ENCODE results near the gene OXGR1. TPM values are rescaled to one million over a fixed set of nuclear protein-coding genes. Genes with fewer than 3 reads are reported as not detected.
A peak's percentile ranks its signal among the peaks of the same experiment; 100 is the strongest.
"Not testable (repeated sequence)": the region's sequence is repeated elsewhere in the genome, so short reads cannot be mapped to it uniquely, and the experiment has no call there.

The OXGR1 gene
- total RNA-seq, 1 experiment from 2014 or later, result not detected

DNA sequence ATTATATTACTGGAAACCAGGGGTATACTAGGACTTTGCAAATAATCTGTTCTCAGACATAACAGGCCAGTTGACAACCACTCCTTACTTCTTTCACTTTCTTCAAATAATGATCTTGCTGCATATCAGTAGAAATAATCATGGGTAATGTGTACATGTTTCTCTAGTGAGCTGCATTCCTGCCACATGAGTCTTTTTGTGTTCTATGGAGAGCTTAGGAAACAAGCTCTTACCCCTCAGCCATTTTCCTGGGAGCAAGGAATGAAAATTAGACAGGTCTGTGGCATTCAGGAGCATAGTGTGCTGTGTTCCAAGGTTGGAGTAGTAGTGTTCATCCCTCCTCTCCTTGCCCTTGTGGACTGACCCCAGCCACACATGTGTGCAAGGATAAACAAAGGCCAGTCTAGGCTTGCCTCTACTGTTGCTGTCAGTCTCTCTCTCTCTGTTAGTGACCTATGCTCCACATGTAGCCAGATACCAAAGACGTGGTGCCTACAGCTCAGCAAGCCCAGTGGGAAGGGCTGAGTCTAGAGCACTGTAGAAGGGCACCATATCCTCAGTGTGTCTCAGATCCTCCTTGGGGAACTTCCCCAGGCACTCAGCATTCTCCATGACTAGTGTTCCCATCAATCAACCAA is 11.5 kb upstream of the OXGR1 start:
- no peak for DNase-seq (ENCODE audit: low spot score)

DNA sequence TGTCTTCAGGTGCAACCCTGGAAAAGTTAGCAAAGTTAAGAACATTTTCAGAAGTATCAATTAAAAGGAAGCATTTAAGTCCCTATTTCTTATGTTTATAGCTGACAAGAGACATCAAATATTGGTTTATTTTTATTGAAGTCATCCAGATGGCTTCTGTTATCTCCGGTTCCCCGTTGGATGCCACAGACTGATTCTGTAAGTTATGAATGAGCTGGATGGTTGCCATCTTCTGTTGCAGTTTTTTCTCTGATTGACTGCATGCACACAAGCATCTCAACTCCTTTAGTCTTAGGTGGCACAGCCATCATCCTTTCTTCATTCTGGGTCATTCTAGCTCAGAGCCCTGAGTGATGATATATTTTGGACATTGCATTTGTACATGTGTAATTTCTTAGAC is 10.6 kb upstream of the OXGR1 start:
- DNase-seq (ENCODE audit: low spot score), result no peak

DNA sequence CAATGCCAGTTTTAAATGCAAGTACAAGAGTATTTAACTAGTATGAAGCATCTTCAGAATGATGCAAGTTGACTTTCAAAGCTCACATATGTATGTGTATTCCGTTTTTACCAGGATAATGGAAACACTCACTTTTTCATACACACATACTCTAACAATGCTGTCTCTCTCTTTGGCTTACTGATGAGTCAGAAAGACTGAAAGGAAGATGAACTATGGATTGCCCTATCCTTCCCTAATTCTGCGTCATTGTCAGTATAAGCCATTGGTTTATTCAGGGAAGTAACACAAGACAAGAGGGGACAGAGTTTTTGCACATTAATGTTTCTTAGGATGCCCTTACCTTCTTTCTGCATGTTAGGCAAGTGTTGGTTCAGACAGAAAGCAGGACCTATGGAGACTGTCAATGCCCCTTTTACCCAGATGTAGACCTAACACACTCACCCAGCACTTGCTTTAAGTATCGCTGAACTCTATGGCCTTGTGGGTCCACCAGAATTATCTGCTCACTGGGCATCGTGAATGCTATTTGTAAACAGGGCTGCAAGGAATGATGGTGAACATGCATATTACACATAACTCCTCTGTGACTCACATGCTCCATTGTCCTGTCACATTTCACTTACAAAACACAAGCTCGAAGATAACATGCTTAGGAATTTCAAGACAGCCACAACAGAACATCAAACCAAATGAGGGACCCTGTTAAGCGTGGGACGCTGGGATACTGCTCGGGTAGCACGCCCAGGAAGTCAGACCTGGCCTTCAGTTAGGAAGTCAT is 10.0 kb upstream of the OXGR1 start:
- no peak for DNase-seq (ENCODE audit: low spot score)

DNA sequence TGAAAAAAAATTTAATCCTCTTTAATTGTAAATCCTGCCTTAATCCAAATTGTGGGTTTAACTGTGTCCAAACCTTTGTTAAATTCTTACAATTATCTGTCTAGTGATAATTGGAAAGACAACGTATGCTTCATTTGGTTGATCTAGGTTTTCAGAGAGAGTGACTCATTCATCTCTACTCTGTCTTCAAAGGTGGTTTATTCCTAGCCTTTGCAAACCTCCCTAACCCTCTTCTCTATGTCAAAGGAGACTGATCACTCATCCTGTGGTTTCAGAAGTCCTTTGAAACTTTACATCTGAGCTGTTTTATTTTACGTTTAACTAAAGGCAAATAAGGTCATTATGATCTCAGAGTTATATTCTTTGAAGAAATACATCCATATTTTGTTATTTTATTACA is 8.8 kb upstream of the OXGR1 start:
- no peak for DNase-seq (ENCODE audit: low spot score)

DNA sequence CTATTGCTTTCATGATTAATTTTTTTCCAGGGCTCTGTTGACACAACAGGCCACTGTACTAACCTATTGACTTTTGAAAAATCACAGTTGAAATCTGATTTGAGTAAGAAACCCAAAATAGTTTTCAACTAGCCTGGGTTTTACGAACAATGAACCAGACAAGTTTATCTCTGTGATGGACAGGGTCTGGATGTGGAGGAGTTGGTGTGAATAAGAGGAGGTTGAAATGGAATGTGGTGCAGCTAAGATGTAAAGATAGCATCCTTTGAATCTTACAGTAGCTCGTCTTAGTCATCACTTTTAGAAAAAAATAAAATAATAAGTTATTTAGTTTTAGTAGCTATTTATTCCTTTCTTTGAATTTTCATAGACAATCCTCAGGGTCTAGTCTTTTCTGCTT is 8.3 kb upstream of the OXGR1 start:
- no peak for DNase-seq (ENCODE audit: low spot score)

DNA sequence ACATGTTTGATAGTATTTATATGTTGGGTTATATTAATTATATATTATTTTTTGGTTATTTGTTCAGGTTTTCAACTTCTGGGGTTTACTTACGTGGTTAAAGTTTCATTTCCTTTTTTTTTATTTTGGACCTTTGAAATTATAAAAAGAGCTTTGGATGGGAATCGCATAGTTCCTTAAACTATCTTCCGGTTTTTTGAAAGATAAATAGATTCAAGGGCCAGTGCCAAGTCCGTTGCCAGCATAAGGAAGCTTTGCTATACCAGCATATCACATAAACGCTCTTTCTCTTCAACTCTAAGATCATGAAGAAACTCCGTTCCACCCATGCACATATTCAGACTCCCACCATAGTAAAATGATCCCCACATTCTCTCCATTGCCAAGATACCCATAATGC is 7.4 kb upstream of the OXGR1 start:
- no peak for DNase-seq (ENCODE audit: low spot score)

DNA sequence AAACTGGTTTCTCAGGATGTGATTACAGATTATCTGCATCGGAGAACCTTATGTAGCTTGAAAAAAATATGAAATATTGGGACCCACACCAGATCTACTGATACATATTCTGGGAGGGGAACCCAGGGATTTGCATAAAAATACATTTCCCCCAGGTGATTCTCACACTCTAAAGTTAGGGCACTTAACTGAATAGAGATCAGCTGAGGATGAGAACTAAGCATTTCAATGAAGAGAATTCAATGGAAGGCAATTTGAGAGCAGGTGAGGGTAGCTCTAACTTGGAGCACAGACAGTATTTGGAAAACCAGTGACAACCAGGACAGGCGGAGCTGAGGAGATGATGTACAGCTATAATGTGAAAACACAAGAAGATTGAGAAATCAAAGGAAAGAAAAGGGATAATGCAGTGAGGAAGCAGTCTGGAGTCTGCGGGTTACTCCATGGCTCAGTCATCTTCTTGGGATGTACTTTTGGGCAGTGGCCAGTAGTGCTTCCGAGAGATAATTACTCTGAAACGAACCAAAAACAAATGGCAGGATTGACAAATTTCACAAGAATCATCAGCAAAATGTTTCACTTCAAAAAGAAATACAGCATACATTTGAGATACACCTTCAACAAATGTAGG is 6.1 kb upstream of the OXGR1 start:
- no peak for DNase-seq (ENCODE audit: low spot score)

DNA sequence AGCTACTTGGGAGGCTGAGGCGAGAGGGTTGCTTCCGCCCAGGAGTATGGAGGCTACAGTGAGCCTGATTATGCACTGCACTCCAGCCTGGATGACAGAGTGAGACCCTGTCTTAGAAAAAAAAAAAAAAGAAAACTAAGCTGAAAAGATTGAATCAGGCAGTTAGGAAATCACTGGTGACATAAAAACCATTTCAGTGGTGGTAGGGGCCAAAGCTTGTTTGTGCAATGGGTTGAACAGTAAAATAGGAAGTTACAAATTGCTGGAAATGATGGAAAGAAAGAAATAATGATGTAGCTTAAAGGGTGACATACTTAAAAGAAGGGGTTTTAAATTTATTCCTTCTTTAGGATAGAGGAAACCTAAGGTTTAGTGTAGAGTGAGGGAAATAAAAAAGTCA is 4.8 kb upstream of the OXGR1 start:
- DNase-seq (ENCODE audit: low spot score), result no peak

DNA sequence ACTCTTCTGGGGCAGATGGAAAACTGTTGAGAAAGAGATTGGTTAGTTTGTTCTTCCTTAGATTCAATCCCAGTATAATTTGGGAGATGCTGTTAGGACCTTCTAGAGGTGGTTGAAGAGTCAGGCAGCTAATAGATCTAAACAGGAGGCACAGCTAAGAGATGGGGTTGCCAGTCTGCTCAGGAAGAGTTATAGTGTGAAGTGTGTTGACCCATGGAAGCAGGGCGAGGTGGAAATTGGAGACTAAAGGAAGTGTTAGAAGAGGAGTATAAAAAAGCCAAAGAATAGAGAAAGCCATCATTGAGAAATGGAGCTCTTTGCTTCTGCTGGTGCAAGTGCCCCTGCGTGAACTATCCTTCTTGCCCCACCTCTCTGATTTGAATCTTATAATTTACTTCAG is 3.8 kb upstream of the OXGR1 start:
- DNase-seq (ENCODE audit: low spot score), result no peak

DNA sequence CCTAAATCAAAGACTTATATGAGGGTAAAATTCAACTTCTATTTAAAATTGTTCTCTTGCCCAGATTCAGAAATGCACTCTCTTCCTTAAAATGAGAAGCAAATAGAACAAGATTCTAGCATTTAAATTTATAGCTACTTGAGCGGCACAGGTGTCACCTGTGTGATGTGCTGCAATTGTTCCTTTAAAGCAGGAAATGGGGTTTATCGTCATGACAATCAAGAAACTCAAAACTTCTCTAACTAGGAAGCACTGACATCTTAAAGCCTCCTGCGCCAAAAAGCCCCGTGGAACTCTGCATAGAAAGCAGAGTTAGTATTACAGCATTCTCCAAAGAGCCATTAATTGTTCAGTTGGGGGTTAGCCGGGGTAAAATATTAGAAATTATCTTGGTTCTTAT is 2.6 kb upstream of the OXGR1 start:
- no peak for DNase-seq (ENCODE audit: low spot score)

DNA sequence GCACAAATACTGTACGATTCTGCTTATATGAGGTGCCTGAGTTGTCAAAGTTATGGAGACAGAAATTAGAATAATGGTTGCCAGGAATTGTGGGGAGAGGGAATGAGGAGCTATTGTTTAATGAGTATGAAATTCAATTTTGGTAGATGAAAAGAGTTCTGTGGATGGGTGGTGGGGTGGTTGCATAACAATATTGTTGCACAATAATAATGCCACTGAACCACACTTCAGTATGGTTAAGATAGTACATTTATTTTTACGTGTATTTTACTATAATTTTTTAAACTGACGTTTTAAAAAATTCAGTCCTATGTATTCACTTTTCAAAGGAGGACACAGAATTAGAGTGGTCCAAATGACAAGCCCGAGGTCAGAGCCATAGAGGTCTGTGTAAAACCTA is 1.8 kb upstream of the OXGR1 start:
- no peak for DNase-seq (ENCODE audit: low spot score)

DNA sequence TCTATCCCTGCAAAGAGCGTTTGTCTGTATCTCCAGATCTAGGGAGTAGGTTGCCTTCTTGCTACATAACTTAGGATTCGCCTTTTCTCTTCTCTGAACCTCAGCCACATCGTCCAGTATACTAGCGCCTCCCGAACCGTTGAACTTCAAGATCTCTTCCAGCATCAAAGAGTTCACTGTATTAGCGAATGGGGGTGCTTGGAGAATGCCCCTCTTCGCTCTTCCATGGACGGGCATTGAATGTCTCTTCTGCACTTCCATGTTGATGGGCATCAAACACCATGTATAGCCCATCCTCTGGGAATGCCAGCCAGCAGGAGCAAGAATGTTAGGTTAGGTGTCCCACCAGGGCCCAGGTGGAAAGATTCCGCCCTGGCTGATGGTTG is 575 bp upstream of the OXGR1 start:
- no peak for DNase-seq (ENCODE audit: low spot score)

DNA sequence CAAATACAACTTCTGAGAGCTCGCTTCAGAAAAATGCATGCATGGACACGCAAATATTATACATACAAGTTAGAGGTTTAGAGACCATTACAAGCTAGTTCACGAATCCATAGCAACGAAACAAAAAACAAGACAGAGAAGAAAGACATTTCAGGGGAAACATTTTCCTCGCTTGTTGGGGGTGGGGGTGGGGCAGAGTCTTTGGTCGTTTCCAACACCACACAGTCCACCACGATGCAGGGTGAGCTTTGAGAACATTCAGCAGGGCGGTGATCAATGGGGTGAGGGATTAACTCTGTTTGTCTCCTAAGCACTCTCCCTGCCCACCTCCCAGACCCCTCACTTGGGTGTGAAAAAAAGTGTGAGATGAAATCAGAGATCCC is 651 bp downstream of the OXGR1 start:
- DNase-seq (ENCODE audit: low spot score), result no peak

DNA sequence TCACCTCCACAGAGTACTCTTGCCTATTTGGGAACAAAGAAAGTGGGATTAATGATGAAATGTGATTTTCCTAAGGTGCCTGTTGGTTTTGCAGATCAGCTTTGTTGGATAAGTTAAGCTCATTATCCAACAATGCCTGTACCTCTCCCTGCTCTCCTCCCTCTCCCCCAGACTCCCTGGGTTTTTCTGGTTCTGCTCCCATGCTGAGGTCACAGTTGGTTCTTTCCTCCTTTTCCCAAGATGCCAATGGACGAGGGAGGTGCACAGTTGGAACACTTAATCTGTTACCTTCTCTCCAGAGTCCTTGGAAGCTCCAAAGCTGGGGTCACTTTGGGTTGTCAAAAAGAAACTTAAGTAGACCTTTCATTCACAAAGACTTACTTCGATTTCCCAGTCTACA is 1.6 kb downstream of the OXGR1 start:
- DNase-seq (ENCODE audit: low spot score), result no peak

DNA sequence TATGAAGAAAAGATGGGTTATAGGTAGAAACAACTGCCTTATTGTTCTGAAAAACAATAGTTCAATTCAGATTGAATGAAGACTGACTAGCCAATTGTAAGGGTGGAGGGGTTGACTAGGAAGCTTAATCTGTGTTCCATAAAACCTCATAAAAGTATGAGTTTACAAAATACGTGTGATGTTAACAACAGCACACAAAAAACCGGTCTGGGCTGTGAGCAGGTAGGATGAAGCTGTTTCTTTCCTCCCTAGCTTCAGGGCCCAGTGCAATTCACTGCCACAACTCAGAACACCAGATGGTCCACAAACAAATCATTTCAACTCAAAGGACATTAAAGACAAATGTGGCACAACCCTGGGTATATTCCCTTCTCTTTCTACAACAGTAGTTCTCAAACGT is 3.2 kb downstream of the OXGR1 start:
- DNase-seq (ENCODE audit: low spot score), result no peak

DNA sequence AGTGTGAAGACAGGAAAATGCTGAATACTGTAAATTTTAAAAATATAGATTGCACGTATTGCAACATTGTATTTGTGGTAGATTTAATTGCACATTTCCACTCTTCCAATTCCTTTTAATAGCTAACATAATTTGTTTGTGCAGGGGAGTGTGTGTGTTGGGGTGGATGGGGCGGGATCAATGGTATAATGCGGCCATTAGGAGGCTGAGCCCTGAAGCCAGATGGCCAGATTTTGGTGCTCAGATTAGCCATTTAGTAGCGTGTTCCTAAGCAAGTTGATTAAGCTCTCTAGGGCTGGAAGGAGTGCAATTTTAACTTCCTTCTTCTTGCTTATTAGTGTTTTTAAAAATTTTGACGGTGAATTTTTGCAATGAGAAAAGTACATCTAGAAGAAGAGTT is 5.8 kb downstream of the OXGR1 start:
- DNase-seq (ENCODE audit: low spot score), result no peak

DNA sequence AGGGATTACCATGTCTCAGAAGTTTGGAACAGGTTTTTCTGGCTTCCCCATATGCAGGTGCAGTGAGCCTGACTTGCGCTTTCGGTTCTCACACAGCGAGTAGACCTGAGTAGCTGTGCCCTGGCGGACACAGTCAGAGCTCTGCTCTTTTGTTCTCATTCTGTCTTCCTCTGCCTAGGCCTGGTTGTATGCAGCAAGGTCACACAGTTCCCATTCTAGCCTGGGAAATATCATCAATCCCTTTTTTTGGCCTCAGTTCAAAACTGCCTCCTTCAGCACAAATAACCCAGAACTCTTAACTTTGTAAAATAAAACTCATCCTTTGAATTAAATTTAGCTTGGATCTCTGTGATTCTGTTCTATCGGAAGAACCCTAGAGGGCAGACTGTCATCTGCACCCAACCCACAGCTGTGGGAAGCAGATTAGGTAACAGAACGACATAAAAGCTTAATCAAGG is 10.2 kb downstream of the OXGR1 start:
- peak; percentile 91 for DNase-seq (ENCODE audit: low spot score)

DNA sequence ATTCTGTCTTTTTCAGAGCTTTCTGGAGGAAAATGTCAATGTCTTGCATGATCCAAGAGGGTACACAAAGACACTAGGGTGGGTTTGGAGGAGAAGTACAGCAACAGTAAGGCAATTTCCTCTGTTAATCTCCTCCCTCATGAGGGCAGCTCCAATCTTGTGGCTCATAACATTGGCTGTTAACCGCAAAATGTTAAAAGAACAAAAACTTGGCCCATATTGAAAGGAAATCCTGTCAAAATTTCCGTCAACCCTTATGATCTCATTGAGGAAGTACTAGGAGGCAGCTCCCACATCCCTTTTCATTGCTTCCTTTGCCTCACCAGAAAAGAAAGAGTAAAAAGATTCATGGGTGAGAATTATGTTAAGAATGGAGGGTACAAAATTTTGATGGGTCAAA is 11.6 kb downstream of the OXGR1 start:
- DNase-seq (ENCODE audit: low spot score), result no peak

DNA sequence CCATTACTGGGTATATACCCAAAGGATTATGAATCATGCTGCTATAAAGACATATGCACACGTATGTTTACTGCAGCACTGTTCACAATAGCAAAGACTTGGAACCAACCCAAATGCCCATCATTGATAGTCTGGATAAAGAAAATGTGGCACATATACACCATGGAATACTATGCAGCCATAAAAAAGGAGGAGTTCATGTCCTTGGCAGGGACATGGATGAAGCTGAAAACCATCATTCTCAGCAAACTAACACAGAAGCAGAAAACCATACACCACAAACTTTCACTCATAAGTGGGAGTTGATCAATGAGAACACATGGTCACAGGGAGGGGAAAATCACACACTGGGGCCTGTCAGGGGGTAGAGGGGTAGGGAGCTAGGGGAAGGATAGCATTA is 14.4 kb downstream of the OXGR1 start:
- not testable (repeated sequence) for DNase-seq (ENCODE audit: low spot score)

DNA sequence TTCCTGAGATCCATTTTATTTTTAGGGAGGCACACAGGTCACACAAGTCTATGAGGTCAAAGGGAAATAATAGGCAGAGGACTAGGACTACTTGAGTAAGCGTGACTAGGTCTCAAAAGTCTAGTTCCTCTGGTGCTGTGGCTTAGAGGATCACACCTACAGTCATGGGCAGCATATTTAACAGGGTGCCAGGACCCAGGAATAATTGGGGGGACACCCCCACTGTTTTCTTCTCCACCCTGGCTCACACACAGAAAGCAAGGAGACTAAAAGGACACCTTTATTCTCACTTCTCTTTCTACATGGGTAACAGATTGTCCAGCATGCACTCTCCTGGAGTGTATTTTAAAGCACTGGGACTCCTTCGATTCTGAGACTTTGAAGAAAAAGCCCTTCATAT is 26.2 kb downstream of the OXGR1 start:
- no peak for DNase-seq (ENCODE audit: low spot score)

DNA sequence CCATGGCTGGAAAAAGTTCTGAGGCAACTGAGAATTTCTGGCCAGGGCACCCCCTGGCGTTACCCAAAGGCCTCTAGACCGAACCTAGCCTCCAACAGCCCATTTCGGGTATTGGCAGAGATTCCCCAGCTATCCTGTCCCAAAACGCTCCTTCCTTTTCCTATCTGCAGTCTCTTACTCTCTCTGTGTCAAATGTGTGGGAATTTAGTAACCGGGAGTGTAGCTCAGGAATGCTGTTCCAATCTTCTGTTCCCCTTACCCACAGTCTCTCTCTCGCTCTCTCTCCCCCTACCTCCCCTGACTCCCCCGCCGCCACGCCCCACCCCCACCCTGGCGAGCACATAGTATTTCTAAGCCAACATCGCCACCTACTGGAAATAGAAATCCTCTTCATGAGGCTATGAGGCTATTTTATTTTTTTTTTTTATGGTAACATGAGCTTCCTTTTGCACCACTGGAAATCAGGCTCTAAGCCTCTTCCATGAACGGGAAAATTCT is 27.0 kb downstream of the OXGR1 start:
- DNase-seq (ENCODE audit: low spot score), result peak; percentile 77

DNA sequence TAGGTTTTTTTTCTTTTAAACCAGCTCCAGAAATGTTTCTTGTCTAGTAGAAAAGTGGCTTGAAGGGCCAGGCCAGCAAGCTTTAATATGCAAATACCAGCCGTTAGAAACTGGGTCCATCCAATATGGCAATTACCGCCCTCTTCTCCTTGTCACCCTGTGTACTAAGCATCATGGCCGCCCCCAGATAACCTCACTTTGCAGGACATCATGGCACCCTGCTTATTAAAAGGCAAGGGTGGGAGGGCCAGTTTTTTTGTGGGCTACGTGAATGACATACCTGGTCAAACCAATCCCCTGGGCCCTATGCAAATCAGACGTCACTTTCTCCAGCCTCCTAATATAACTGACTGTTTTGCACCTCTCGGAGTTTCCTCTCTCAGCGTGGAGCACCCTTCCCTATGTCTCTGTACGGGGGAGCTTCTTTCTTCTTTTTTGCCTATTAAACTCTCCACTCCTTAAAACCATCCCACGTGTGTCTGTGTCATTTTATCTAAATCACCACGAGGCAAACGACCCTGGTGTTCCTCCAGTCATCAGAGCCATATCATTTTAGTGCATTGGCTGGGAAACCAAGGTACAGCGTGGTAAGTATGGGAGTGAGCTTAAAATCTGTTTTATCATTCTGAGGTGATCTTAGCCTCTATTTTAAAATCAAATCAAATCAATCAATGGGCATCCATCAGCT is 27.7 kb downstream of the OXGR1 start:
- DNase-seq (ENCODE audit: low spot score), result no peak
